GM21381 (cell line): Measurements from ENCODE around the gene MRPS27.

ENCODE experiments used
- ATAC-seq: cut with Tn5 transposase; IDR thresholded peaks from one replicate; pipeline ENCODE4 v1.9.1; 2021; ENCODE audit warnings: mild to moderate bottlenecking, moderate library complexity; ENCODE audit not compliant: unreplicated experiment

Gene MRPS27

GRCh38 chr5:72319976-72320752 is at the start of gene MRPS27, which contains the start of gene PTCD2:
MRPS27 (minus strand) TSS chr5:72320240; CDS start chr5:72320221, 19 bp downstream.
PTCD2 (plus strand) TSS chr5:72320373; CDS start chr5:72320383, 10 bp downstream.
- peak; percentile 98 for ATAC-seq

GRCh38 chr5:72369711-72370110 is 49.7 kb upstream of the MRPS27 start:
- ATAC-seq, result no peak

GRCh38 chr5:72369301-72369700 is 49.3 kb upstream of the MRPS27 start:
- no peak for ATAC-seq

- no peak for ATAC-seq
These were observed 48.2 kb upstream of the MRPS27 start for GRCh38 chr5:72368271-72368670.

- ATAC-seq, result peak; percentile 72
These were observed 46.4 kb upstream of the MRPS27 start for GRCh38 chr5:72366324-72366976.

- ATAC-seq, result no peak
These were observed 44.9 kb upstream of the MRPS27 start for GRCh38 chr5:72364951-72365350.

- no peak for ATAC-seq
These were observed 44.1 kb upstream of the MRPS27 start for GRCh38 chr5:72364171-72364570.

- no peak for ATAC-seq
These were observed 43.2 kb upstream of the MRPS27 start for GRCh38 chr5:72363166-72363802.

GRCh38 chr5:72359886-72360285 is 39.8 kb upstream of the MRPS27 start:
- no peak for ATAC-seq

- ATAC-seq, result no peak
These were observed 38.9 kb upstream of the MRPS27 start for GRCh38 chr5:72358925-72359324.

- no peak for ATAC-seq
These were observed 36.3 kb upstream of the MRPS27 start for GRCh38 chr5:72356361-72356760.

GRCh38 chr5:72355706-72356299 is 35.8 kb upstream of the MRPS27 start:
- no peak for ATAC-seq

GRCh38 chr5:72353046-72353445 is 33.0 kb upstream of the MRPS27 start:
- no peak for ATAC-seq

GRCh38 chr5:72352616-72353015 is 32.6 kb upstream of the MRPS27 start:
- ATAC-seq, result no peak

- ATAC-seq, result no peak
These were observed 31.3 kb upstream of the MRPS27 start for GRCh38 chr5:72351376-72351775.

- ATAC-seq, result no peak
These were observed 27.8 kb upstream of the MRPS27 start for GRCh38 chr5:72347801-72348308.

GRCh38 chr5:72346398-72346797 is 26.4 kb upstream of the MRPS27 start:
- ATAC-seq, result no peak

- ATAC-seq, result no peak
These were observed 18.7 kb upstream of the MRPS27 start for GRCh38 chr5:72338689-72339209.

- ATAC-seq, result no peak
These were observed 17.1 kb upstream of the MRPS27 start for GRCh38 chr5:72337159-72337558.

- ATAC-seq, result no peak
These were observed 10.7 kb upstream of the MRPS27 start for GRCh38 chr5:72330712-72331111.

GRCh38 chr5:72328172-72328571 is 8.1 kb upstream of the MRPS27 start:
- no peak for ATAC-seq
